Activated T-cell treated with anti-CD3 and anti-CD28 coated beads, Interleukin-2, amount 50 U/mL, for 48 hours (primary cell): ENCODE results near the gene CLSTN2.

Experiments used
- DNase-seq, 2 experiments: peaks; one replicate each; pipeline ENCODE4 v3.0.0-alpha.2; 2020

The CLSTN2 gene

DNA sequence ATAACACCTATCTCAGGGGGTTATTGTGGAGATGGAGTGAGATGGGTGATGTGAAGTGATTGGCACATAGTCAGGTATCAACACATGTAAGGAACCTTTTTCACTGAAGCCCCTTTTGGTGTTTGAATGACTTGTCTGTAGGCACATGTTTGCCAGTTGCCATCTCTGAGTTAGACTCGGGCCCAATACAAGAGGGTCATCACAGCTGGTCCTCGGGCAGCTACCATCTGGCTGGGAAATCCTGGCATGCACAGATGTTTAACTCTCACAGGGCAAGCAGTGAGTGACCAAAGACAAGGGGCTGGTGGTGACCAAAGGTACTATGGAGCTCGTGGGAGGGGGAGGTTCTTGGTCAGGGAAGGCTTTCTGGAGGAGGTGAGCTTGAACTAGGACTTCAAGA, 118.8 kb downstream of the CLSTN2 start:
- no peak for DNase-seq

DNA sequence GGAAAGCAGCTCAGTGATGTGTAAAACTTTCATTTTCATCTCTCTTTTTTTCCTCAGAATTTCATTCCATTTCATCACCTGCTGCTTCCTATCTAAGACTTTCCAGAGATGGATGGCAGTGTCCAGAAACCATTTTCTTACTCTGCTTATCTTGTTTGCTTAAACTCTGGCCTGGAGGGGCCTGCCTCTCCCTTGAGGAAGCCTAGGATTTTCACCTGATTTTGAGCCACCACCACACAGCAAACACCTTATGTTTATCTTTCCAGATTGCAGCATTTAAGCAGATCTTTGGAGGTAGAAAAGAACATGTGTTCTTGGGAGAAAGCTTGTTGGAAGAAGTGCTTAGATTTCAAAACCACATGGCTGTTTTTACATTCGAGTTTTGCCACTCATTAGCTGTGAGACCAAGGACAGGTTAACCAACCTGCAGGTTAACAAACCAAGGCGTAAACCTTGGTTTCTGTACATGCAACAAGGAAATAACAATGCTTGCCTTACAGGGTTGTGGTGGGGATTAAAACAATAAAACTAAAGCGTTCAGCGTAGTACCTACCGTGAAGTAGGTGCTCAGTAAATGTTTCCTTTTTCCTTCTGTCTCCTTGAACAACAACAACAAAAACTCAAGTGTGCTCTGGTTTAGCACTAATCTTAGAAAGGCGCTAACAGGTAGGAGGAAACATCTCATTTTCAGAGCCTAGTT, 120.3 kb downstream of the CLSTN2 start:
- DNase-seq = no peak

DNA sequence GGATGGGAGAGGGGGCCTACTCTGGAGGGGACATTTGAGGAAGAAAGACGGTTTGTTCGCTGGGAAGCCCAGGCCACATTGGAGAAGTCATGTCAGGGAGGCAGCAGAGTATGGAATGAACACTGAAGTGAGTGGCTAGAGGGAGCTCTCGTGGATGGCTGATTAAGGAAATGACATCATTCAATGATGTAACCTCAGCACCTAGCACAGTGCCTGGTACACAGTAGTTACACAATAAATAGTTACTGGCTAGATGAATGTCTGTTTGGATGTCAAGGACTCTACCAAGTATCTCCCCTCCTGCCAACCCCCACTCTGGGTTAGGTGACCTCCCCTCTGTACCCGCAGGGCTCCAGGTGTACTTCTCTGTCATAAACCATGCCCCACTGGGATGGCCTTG, 121.1 kb downstream of the CLSTN2 start:
- no peak for DNase-seq

DNA sequence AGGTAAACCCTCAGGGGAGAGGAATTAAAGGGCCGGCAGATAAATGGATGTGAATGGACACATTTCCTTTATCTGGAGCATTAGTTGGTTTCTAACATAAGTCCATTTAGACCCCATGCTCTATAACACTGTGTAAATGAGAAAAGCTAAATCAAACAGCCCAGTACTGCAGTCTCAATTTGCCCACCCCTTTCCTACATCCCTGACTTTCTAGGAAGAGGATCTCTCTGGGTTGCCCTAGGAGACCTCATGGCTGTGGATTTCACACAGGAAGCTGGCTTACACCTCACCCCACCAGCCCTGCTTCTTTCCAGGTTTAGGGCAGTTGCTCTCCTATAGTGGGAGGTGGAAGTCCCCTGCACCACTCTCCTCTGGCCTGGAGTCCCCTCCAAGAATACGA, 126.2 kb downstream of the CLSTN2 start:
- DNase-seq = no peak

DNA sequence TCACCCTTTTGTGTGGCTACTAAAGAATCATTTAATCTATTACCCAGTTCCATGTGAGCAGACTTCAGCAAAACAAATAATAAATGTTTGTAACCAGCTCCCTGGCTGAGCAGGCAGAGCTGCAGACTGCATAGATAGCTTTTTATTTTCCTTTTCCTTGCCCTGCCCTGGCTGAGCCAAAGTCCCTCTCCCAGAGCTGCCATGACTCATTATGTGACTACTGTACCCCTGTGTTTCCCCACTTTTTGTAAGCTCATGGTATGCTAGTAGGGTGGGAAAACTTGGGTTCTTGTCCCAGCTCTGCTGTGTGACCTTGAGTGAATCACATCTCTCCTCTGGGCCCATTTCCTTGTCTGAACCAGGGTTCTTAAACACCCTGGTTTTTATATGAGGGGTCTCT, 127.5 kb downstream of the CLSTN2 start:
- DNase-seq = no peak

DNA sequence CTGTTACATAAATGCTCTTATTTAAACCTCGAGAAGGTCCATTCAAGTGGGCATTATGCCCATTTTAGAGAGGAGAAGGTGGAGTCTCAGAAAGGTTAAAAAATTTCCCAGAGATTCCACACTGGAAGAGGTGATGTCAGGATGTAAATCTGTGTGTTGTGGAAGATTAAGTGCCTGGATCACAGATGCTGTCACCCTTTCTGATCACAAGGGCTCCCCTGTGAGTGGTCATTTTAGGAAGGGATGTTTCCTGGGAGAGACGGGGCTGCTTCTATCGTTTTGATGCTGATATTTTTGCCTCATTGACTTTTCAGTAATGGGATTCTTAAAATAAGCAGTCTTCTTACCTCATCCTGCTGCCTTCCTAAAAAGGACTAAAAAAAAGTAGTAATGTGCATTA, 132.5 kb downstream of the CLSTN2 start:
- DNase-seq = no peak

DNA sequence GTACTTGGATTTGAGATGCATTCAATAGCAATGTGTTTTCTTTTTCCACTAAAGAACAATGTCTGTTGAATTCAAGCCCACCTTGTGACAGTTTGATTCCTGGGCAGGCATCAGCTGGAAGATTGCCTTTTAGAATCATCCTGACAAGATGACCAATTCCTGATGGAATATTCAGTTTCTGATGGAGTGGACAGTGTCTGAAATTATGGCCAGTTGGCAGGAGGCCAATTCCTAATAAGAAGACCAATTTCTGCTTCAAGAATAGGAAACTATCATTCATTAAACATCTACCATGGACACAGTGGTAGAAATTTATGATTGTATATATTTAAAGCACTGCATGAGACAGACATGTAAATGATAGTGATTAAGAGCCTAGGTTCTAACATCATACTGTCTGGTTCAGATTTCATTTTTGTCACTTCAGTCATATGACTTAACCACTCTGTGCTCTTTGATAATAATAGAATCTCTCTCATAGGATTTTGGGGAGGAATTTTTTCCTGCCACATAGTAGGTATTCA, 133.6 kb downstream of the CLSTN2 start:
- DNase-seq = no peak

DNA sequence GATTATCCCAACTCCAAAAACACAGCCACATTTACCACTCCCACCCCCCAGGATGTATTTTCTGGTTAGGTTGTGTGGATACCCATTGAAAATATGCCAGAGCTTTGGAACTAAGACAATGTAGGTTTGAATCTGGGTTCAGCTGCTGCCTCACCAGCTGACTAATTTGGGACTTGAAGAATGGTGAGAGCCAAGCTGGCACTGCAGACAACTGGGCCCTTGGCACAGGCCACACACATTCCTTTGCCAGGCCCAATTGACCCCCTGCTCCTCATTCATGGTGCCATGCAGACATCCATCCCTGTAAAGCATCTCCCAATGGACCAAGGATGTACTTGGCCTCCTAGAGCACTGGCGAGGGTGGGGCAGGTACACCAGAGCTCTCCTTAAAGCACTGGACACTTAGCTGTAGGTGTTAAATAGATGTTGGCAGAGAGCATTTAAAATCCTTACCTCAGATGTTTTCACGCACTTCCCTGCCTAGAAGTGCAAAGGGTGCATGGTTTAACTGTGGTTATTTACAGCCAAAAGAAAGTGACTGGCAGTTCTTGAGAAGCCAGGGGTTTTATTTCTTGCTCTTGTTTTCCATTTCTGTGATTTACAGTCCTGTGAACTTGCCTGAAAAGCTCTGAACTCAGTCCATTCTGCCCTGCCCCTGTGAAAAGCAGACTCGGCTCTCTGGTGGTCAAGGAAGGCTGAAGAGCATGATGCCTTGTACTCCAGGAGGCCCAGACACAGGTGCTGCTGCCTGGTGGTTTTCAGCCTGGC, 138.5 kb downstream of the CLSTN2 start:
- no peak for DNase-seq

DNA sequence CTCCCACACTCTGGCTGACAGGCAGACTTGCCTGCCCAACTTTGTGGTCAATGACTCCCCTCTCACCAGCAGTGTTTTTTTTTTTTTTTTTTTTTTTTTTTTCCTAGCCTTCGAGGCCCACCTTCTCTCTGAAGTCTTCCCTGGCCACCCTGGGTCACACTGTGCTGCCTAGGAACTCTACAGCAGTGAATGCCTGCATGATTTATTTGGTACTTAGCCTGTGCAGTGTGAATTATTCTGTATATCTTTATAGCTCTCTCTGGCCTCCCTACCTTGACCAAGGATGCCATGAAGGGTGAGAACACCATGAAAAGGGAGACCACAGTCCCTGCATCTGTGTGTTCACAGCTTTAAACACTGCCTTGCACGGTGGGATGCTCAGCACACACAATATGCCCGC, 141.6 kb downstream of the CLSTN2 start:
- no peak for DNase-seq

DNA sequence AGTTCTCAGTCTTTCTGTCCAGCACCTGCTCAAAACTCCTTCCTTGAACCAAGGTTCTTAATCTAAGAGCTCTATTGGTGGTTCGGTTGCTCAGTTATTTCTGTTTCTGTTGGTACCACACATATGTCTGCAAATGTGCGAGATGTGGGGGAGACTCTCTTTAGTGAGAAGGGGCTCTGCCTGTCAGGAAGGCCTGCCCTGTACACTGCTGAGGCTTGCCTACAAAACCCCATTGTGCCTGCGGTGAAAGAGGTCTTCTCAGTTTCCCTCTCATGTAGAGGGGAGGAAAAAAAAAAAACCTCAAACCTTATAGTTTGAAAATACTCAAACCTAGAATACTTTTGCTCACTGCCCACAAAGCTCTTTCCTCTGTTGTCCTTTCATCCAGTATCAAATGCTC, 142.4 kb downstream of the CLSTN2 start:
- DNase-seq = no peak

DNA sequence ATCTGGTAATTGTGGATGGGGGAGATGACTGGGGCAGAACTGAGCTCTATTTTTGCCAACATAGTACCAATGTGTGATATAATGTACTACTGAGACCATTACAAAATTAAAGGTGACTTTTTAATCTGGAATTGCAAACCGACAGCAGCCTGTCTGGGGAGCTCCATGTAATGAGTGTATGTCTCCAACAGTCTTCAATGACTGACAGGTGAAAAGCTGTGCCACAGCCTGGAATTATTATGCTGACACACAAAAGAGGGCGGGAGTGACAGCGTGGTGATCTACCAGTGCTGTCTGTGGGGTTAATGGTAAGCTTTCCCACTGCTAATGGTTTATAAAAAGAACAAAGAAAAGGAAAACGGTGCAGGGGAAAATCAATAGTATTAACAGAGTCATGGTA, 143.4 kb downstream of the CLSTN2 start:
- no peak for DNase-seq

DNA sequence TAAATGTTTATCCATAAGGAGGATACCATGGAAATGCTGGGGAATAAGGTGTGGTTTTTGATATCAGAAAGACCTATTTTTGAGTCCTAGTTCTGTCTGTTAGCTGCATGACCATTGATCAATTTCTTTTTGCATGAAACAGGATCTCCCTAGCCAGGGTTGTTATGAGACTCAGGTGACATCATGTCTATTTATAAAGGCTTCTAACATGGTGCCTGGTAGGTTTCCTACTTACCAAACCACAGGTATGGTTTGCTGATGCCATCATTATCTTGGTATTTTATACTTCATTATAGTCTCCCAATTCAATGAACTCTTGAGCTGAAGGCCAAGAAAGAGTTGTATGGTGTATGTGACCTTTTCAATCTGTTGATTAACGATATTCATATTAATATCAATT, 144.0 kb downstream of the CLSTN2 start:
- no peak for DNase-seq

DNA sequence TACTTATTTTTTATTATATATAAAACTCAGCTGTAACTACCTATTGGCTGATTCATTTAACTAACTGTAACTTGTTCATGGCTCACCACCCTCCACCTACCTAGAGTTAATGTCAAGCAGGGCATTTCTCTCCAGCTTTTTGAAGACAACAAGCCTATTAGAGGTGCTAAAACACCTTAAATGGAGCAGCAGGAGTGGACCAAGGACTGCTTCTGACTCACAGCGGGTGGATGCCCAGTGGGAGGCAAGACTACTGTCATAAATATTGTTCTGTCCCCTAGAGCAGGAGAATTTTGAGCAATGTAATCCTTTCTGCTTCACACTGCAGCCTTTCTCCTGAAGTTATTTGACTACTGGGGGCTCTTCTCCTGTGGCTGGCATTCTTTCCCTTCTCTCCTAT, 146.9 kb downstream of the CLSTN2 start:
- no peak for DNase-seq

DNA sequence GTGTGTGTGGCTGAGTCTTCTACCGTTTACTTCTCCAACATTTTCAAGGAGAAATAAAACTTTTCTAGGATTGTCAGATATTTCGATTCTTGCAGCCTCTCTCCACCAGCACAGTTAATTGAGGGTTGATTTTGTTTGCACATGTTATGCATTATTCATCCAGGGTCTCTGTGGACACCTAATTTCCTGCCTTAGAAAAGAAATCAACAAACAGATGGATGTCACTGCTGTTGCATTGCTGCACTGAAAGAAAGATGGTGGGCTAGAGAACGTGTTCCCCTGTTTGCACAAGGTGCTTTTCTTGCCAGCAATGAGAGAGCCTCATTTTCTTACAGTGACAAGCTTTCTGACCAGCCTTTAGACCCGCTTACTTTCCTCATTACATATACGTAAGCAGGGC, 150.0 kb downstream of the CLSTN2 start:
- no peak for DNase-seq

DNA sequence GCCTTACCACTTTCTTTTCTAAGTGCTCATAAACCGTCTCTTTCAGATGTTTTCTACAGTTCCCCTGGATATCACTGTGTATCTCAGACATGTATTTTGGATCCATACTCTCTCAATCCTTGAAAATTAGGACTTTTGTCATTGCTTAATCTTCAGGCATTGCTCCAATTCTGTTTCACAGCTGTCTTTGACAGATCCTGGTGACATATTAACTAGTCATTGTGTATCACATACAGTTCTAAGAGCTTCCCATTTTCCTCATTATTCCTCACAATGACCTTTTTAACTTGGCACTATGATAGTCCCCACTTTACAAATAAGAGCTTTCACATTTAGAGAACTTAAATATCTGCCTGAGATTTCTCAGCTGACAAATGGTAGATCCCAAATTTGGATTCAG, 151.7 kb downstream of the CLSTN2 start:
- DNase-seq = no peak

DNA sequence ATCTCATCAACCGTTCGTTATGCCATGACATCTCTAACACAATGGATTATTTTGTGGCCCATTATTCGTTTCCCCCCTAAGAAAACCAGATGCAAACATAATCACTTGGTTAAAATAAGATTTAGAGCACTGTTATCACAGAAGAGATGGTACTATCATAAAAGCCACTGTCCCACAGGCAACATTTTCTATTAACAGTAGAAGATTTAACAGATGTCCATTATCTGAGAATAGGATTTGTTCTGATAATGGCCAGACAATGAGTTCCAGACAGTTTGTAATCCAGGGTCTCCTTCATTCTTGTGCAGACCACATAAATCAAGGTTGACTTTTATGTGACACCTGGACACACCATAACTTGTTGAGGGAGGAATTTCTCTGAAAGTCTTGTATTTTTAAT, 153.1 kb downstream of the CLSTN2 start:
- DNase-seq = no peak

DNA sequence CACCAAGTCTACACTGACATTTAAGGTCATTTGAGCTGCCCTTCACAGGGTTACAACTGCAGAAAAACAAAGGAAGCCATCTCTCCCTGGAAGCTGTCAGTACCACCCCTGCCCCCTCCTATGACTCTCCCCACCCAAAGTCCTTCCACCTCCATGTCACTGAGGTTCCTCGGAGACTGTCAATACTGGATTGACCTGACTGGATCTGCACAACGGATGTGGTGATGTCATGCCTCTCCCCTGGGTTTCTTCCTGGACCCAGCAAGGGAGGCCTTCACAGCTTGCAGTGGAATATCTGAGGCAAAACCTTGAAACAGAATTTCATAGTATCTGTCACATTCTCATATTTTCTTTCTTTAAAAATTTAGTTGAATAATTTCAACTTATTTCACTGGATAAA, 153.5 kb downstream of the CLSTN2 start:
- no peak for DNase-seq

DNA sequence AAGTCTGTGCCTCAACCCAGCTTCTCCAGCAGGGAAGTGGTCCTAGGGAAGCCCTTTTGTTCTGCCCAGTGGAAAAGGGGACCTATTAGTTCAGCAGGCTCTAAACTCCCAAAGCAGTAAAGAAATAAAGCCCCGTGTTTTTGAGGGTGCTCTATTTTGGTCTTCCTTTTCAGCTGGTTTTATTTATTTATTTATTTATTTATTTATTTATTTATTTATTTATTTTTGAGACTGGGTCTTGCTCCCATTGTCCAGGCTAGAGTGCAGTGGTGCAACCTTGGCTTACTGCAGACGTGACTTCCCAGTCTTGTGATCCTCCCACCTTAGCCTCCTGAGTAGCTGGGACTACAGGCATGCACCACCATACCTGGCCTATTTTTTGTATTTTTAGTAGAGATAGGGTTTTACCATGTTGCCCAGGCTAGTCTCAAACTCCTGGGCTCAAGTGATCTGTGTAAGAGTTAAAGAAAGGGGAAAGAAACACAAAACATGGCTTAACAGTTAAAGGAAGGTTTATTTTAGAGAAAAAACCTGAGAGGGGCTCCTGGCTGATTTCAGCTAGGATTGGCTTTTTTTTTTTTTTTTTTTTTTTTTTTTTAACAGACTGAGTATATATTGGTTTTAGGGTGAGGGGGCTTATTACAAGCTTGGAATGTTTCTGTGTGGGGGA, 154.6 kb downstream of the CLSTN2 start:
- DNase-seq = no peak

DNA sequence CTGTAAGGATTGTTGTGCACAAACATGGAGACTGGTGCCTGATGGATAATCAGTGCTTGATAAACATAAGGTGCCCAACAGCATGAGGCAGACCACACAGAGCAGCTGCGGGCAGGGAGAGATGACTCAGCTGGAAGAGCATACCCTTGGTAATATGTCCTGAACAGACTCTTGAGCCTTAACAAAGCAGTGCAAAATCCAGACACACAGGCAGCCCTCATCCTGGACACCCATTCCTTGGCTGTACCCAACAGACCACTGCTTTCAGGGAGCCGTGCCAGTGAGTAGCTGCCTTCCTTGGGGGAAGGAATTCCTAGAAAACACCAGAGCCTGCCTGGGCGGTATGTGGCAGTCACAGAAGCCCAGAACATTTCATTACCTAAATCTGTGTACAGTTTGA, 156.2 kb downstream of the CLSTN2 start:
- no peak for DNase-seq

DNA sequence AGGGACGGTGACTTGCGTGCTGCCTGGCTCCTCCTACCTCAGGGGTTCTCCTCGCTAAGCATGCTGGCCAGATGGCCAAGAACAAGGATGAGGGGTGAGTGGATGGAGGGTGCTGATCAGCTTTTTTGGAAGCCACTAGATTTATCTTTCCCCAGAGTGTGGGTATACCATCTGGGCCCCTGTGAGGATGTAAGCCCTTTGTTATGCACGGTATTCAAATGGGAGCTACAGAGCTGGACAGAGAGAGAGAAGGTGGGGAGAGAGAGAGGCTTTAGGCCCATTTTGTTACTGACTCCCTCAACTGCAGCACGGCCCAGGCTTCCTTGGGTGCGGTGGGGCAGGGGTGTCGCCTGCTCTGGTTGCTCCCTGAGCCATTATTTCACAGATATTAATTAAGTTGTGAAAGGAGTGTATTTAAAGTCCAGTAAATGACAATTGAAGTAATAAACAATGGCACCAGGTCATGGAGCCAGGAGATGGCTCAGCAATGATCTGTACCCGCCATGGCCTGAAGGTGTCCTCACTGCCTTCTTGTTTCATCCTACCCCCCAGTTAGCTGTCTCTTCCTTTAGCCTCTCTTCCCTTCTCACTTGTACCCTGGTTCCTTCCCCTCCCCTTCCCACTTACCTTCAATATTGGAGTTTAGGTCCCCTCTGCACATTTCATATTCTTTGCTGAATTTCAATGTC, 158.0 kb downstream of the CLSTN2 start:
- DNase-seq = no peak

DNA sequence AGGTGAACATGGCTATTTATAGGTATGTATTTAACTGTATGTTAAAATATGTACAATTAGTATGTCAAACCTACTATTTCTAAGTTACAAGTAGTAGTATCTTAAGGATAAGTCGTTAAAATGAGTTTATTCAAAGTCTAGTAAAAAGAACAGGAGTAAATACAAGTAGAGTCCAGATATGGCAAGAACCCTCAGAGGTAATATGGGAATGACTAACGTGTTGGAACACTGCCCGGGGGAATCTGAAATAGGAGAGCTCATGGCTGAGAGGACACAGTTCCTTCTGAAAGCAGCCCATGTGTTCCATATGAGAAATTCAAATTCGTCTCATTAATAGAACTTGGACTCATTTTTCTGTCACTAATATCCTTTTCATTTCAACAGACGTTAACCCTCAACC, 158.8 kb downstream of the CLSTN2 start:
- DNase-seq = no peak

DNA sequence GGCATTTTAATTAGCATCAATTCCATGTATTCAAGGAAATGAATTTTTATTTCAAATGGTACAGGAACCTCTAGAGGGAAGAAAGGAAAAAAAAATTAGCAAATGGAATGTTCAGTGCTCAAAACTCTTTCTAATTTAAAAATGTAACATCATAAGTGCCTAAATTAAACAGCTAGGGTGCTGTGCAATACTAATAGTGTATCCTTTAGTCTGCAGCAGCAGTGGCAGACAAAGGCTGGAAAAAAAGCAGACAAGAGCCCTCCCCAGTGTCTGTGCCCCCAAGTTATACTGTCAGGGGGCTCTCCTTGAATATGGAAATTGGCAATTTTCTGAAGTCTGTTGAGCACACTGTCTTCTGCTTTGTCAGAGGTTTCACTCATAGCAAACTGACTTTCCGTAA, 159.5 kb downstream of the CLSTN2 start:
- DNase-seq = no peak

DNA sequence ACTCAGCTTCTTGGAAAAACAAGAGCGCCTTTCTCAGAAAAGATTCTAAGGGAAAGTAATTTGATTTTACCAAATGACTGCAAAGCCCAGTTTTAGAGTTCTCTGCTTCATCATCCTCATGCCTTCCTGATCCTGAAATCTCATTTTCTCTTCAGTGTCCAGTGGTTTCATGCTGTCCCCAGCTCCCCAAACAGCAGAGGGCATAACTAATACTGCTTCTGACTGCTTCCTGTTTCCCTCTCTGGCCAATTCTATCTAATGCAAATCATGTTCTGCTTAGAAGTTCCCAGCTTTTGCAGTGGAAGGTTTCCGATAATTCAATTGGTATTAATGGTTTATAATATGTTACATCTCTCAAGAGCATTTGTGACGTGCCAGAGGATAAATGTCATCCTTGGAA, 161.1 kb downstream of the CLSTN2 start:
- no peak for DNase-seq
